Measurements from ENCODE around the gene KAT8.
A peak's percentile ranks its signal among the peaks of the same experiment; 100 is the strongest.
"Not testable (repeated sequence)": the region's sequence is repeated elsewhere in the genome, so short reads cannot be mapped to it uniquely, and the experiment has no call there.

The KAT8 gene

GRCh38 chr16:31133046-31133501 lies 15.6 kb downstream of the KAT8 start:
- no peak for DNase-seq

GRCh38 chr16:31134091-31134571 lies 16.7 kb downstream of the KAT8 start:
- no peak for DNase-seq

GRCh38 chr16:31134625-31135534 lies 17.4 kb downstream of the KAT8 start:
- DNase-seq = no peak

GRCh38 chr16:31135535-31136286 lies 18.2 kb downstream of the KAT8 start, which contains the start of gene PRSS8:
TSS of gene PRSS8 (minus strand) at chr16:31135727. CDS start at chr16:31135498, 229 bp downstream.
- DNase-seq = no peak

- DNase-seq = no peak
Observed at GRCh38 chr16:31136287-31136662, 18.8 kb downstream of the KAT8 start.

GRCh38 chr16:31136822-31137499 lies 19.5 kb downstream of the KAT8 start:
- not testable (repeated sequence) for DNase-seq

GRCh38 chr16:31138621-31139578 lies 21.4 kb downstream of the KAT8 start:
- DNase-seq = no peak

- DNase-seq = not testable (repeated sequence)
Observed at GRCh38 chr16:31141071-31141469, 23.6 kb downstream of the KAT8 start.

GRCh38 chr16:31141489-31142108 lies 24.1 kb downstream of the KAT8 start:
- no peak for DNase-seq

- DNase-seq = peak; percentile 81
Observed at GRCh38 chr16:31142109-31143010, 24.9 kb downstream of the KAT8 start.

GRCh38 chr16:31143011-31143693 lies 25.7 kb downstream of the KAT8 start:
- no peak for DNase-seq

GRCh38 chr16:31143694-31144148 lies 26.3 kb downstream of the KAT8 start:
- DNase-seq = no peak

GRCh38 chr16:31144418-31144817 lies 27.0 kb downstream of the KAT8 start:
- not testable (repeated sequence) for DNase-seq

- DNase-seq = no peak
Observed at GRCh38 chr16:31145398-31145990, 28.0 kb downstream of the KAT8 start.

- DNase-seq = no peak
Observed at GRCh38 chr16:31147574-31147973, 30.1 kb downstream of the KAT8 start.

- no peak for DNase-seq
Observed at GRCh38 chr16:31148281-31148728, 30.8 kb downstream of the KAT8 start.

- DNase-seq = no peak
Observed at GRCh38 chr16:31148896-31149295, 31.4 kb downstream of the KAT8 start.

GRCh38 chr16:31149332-31149731 lies 31.9 kb downstream of the KAT8 start:
- DNase-seq = no peak

Data from NCI-H1436 treated with DMSO at 0.1 percent for 48 hours (cell line).